HG02623 (cell line): Measurements from ENCODE around the gene SAP30BP.

Experiments used
- ATAC-seq: cut with Tn5 transposase; IDR thresholded peaks from one replicate; pipeline ENCODE4 v1.9.1; 2021; ENCODE audit warnings: moderate library complexity; ENCODE audit not compliant: unreplicated experiment

SAP30BP gene

GRCh38 chr17:75706042-75706728, 39.0 kb downstream of the SAP30BP start:
- no peak for ATAC-seq

DNA sequence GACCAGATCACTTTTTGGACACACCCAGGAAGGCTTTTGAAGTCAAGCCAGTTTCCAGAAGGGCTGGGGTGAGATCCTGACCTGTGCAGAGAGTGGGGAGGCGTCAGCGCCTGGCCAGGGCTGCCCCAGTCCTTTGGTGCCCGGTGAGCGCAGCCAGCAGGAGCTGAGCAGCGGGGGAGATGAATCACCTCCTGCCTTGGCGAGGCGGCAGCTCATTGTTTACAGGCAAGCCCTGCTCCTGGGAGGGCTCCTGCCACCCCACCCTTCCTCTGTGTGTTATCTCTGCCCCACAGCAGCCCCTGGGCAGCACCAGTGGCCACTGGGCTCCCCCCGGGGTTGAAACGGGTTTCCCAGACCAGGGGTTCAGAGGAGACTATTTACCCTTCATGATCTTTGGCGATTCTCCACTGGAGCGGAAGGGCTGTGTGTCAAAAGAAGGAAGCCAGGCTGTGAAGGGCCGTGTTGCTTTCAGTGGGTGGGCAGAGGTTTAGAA, 40.0 kb downstream of the SAP30BP start:
- ATAC-seq, result no peak

DNA sequence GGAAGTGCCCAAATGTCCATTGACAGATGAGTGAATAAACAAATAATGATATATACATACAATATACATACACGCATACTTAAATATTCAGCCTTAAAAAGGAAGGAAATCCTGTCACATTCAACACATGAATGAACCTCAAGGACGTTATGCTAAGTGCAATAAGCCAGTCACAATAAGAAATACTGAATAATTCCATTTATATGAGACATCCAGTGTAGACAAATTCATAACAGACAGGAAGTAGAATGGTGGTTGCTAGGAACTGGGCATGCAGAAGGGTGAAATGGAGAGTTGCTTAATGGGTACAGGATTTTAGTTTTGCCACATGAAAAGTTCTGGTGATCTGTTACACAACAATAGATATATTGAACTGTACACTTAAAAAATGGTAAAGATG, 45.3 kb downstream of the SAP30BP start:
- ATAC-seq, result no peak

- no peak for ATAC-seq
These were observed 52.6 kb downstream of the SAP30BP start for GRCh38 chr17:75719732-75720131.

GRCh38 chr17:75720656-75721462, 53.7 kb downstream of the SAP30BP start, which contains the start of gene ITGB4:
Gene ITGB4 (plus strand): TSS chr17:75721459. CDS start chr17:75724704, 3,245 bp downstream.
- no peak for ATAC-seq

- no peak for ATAC-seq
These were observed 54.4 kb downstream of the SAP30BP start for GRCh38 chr17:75721463-75722011.

DNA sequence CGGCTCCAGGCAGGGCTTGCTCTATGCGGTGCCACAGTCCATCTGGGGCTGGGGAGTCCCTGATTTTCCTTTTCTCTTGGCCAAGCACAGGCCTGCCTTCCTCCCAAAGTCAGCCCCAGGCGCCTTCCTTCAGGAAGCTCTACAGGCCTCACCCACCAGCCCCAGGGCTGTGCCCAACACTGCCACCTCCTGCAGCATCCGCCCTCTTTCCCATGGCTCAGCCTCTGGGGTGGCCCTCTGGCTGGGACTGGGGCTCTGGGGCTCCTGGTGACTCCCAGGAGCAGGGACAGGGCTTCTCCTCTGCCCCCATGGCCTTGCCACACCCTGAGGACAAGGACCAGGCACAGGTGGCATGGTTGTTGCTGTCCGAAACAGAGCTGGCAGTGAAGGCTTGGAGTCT, 54.9 kb downstream of the SAP30BP start:
- no peak for ATAC-seq

- no peak for ATAC-seq
These were observed 55.5 kb downstream of the SAP30BP start for GRCh38 chr17:75722542-75723095.

- ATAC-seq, result no peak
These were observed 56.2 kb downstream of the SAP30BP start for GRCh38 chr17:75723171-75723930.

GRCh38 chr17:75724016-75725003, 57.2 kb downstream of the SAP30BP start:
- no peak for ATAC-seq

DNA sequence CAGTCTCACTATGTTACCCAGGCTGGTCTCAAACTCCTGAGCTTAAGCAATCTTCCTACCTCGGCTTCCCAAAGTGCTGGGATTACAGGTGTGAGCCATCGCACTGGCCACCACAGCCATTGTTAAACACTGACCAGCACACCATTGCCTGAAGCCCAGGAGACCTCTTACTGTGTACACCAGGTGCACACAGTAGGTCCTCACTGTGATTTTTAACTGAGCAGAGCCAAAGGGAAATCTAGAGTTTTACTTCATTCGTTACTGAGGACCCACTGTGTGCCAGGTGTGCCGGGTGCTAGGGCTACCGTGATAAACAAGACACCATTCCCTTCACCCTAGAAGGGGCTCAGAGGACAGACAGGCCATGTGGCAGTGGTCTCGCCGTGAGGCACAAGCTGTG, 58.4 kb downstream of the SAP30BP start:
- ATAC-seq, result no peak

DNA sequence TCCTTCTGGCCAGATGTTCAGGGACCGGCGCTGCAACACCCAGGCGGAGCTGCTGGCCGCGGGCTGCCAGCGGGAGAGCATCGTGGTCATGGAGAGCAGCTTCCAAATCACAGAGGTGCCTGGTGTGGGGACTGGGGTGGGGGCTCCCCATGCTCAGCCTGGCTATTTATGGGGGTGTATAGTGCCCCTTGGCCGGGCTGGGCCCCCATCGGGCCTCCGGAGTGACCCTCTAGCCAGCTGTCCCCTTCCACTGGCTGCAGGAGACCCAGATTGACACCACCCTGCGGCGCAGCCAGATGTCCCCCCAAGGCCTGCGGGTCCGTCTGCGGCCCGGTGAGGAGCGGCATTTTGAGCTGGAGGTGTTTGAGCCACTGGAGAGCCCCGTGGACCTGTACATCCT, 60.3 kb downstream of the SAP30BP start:
- no peak for ATAC-seq

- no peak for ATAC-seq
These were observed 62.2 kb downstream of the SAP30BP start for GRCh38 chr17:75729351-75729750.

GRCh38 chr17:75730065-75730464, 62.9 kb downstream of the SAP30BP start:
- no peak for ATAC-seq

DNA sequence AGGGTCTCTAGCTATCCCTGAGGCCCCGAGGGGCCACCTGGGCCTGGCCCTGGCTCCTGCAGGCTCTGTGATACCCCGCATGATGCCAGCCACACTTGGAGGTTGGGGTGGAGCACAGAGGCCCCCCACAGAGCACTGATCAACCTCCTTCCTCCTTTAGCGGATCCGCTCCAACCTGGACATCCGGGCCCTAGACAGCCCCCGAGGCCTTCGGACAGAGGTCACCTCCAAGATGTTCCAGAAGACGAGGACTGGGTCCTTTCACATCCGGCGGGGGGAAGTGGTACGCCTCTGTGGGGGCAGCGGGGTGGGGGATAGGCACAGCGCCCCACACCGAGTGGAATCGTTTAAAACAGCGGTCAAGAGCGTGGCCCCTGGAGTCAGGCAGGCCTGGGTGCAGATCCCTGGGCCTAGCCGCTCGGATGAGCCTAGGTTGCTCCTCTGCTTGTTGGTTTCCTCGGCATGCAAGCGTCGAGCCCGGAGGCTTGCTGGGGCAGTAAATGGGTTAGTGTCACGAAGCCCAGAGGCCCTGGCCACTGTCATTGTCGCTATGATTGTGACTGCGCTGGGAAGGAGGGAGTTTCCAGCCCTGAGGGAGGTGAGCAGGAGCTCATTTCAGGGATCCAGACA, 64.1 kb downstream of the SAP30BP start:
- no peak for ATAC-seq

DNA sequence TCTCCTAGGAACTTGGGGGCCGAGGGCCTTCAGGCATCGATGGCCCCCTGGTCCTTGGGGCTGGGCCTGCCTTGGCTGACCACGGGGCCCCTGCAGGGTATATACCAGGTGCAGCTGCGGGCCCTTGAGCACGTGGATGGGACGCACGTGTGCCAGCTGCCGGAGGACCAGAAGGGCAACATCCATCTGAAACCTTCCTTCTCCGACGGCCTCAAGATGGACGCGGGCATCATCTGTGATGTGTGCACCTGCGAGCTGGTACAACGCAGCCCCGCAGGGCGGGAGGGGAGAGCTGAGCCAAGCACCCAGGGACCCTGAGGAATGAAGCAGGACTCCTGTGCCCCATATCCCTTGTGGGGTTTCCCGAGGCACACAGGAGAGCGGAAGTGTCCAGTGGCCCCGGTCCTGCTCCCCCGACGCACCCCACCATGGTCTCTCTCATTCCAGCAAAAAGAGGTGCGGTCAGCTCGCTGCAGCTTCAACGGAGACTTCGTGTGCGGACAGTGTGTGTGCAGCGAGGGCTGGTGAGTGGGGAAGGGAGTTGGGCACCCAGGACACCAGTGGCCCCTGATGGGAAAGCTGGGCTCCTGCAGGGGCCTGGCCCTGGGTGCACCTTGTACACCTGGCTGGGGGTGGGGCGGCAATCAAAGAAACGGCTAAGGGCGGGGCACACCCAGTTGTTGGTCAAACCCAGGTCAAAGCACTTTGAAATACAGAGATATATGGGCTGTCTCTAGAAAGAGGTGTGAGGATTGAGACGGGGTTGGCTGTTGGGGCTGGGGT, 64.8 kb downstream of the SAP30BP start:
- ATAC-seq, result no peak

GRCh38 chr17:75733471-75733870, 66.3 kb downstream of the SAP30BP start:
- ATAC-seq, result no peak

DNA sequence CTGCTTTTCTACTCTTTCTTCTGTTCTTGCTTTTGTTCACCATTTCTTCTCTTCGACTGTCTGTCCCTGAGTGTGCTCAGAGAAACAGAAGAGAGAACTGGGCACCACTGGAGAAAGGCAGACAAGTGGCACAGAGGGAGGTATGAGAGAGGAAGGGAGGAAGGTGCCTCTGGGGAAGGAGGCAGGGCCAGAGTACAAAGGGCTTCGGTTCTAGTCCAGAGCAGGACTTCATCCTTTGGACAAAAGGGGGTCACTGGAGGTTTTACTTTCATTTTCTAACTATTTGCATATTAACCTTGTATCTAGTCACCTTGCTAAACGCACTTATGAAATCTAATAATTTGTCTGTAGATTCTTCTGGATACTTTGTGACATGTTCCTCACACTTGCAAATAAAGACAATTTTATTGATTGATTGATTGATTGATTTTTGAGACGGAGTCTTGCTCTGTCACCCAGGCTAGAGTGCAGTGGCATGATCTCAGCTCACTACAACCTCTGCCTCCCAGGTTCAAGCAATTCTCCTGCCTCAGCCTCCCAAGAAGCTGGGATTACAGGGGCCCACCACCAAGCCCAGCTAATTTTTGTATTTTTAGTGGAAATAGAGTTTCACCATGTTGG, 67.6 kb downstream of the SAP30BP start:
- ATAC-seq, result no peak
